ENCODE measurements around the gene TRPM3.
A peak's percentile ranks its signal among the peaks of the same experiment; 100 is the strongest.
"Not testable (repeated sequence)": the region's sequence is repeated elsewhere in the genome, so short reads cannot be mapped to it uniquely, and the experiment has no call there.

TRPM3 gene

GRCh38 chr9:70802758-70803436 is 318.5 kb downstream of the TRPM3 start:
- no peak for DNase-seq (ENCODE audit: low read depth)
- no peak overlapping the region for H3K4me3 ChIP-seq (ENCODE audit: low read depth, low read length)

- no peak overlapping the region for H3K4me3 ChIP-seq (ENCODE audit: low read depth, low read length)
- DNase-seq (ENCODE audit: low read depth): peak; percentile 67
Measured at GRCh38 chr9:70802206-70802605, 319.2 kb downstream of the TRPM3 start.

GRCh38 chr9:70801181-70801829 is 320.1 kb downstream of the TRPM3 start:
- no peak for DNase-seq (ENCODE audit: low read depth)
- H3K4me3 ChIP-seq (ENCODE audit: low read depth, low read length): no peak overlapping the region

GRCh38 chr9:70798018-70798417 is 323.4 kb downstream of the TRPM3 start:
- H3K4me3 ChIP-seq (ENCODE audit: low read depth, low read length): no peak overlapping the region
- no peak for DNase-seq (ENCODE audit: low read depth)

GRCh38 chr9:70795841-70796240 is 325.6 kb downstream of the TRPM3 start:
- no peak overlapping the region for H3K4me3 ChIP-seq (ENCODE audit: low read depth, low read length)
- DNase-seq (ENCODE audit: low read depth): no peak

GRCh38 chr9:70792796-70793195 is 328.6 kb downstream of the TRPM3 start:
- no peak for DNase-seq (ENCODE audit: low read depth)
- H3K4me3 ChIP-seq (ENCODE audit: low read depth, low read length): no peak overlapping the region

- no peak for DNase-seq (ENCODE audit: low read depth)
- H3K4me3 ChIP-seq (ENCODE audit: low read depth, low read length): no peak overlapping the region
Measured at GRCh38 chr9:70791936-70792335, 329.5 kb downstream of the TRPM3 start.

GRCh38 chr9:70789086-70789485 is 332.3 kb downstream of the TRPM3 start:
- no peak for DNase-seq (ENCODE audit: low read depth)
- no peak overlapping the region for H3K4me3 ChIP-seq (ENCODE audit: low read depth, low read length)

- DNase-seq (ENCODE audit: low read depth): no peak
- no peak overlapping the region for H3K4me3 ChIP-seq (ENCODE audit: low read depth, low read length)
Measured at GRCh38 chr9:70784456-70784855, 337.0 kb downstream of the TRPM3 start.

GRCh38 chr9:70778568-70778967 is 342.9 kb downstream of the TRPM3 start:
- no peak for DNase-seq (ENCODE audit: low read depth)
- H3K4me3 ChIP-seq (ENCODE audit: low read depth, low read length): no peak overlapping the region

- DNase-seq (ENCODE audit: low read depth): no peak
- no peak overlapping the region for H3K4me3 ChIP-seq (ENCODE audit: low read depth, low read length)
Measured at GRCh38 chr9:70773579-70773978, 347.8 kb downstream of the TRPM3 start.

GRCh38 chr9:70772601-70773000 is 348.8 kb downstream of the TRPM3 start:
- DNase-seq (ENCODE audit: low read depth): no peak
- no peak overlapping the region for H3K4me3 ChIP-seq (ENCODE audit: low read depth, low read length)

- no peak for DNase-seq (ENCODE audit: low read depth)
Measured at GRCh38 chr9:70765946-70766345, 355.5 kb downstream of the TRPM3 start.

GRCh38 chr9:70761139-70761670 is 360.2 kb downstream of the TRPM3 start:
- DNase-seq (ENCODE audit: low read depth): no peak
- H3K4me3 ChIP-seq (ENCODE audit: low read depth, low read length): no peak overlapping the region

More at GRCh38 chr9:70765946-70766345, 355.5 kb downstream of the TRPM3 start:
- H3K4me3 ChIP-seq (ENCODE audit: low read depth, low read length): no peak overlapping the region

- no peak for DNase-seq (ENCODE audit: low read depth)
Measured at GRCh38 chr9:70760228-70760627, 361.2 kb downstream of the TRPM3 start.

GRCh38 chr9:70753311-70753710 is 368.1 kb downstream of the TRPM3 start:
- no peak overlapping the region for H3K4me3 ChIP-seq (ENCODE audit: low read depth, low read length)

More at GRCh38 chr9:70760228-70760627, 361.2 kb downstream of the TRPM3 start:
- no peak overlapping the region for H3K4me3 ChIP-seq (ENCODE audit: low read depth, low read length)

GRCh38 chr9:70749066-70749465 is 372.4 kb downstream of the TRPM3 start:
- H3K4me3 ChIP-seq (ENCODE audit: low read depth, low read length): no peak overlapping the region
- DNase-seq (ENCODE audit: low read depth): no peak

More at GRCh38 chr9:70753311-70753710, 368.1 kb downstream of the TRPM3 start:
- DNase-seq (ENCODE audit: low read depth): no peak

GRCh38 chr9:70747261-70747718 is 374.1 kb downstream of the TRPM3 start:
- H3K4me3 ChIP-seq (ENCODE audit: low read depth, low read length): no peak overlapping the region
- DNase-seq (ENCODE audit: low read depth): peak; percentile 70

- H3K4me3 ChIP-seq (ENCODE audit: low read depth, low read length): no peak overlapping the region
- peak; percentile 61 for DNase-seq (ENCODE audit: low read depth)
Measured at GRCh38 chr9:70746760-70747159, 374.7 kb downstream of the TRPM3 start.

GRCh38 chr9:70746316-70746715 is 375.1 kb downstream of the TRPM3 start:
- DNase-seq (ENCODE audit: low read depth): no peak
- H3K4me3 ChIP-seq (ENCODE audit: low read depth, low read length): no peak overlapping the region

- not testable (repeated sequence) for H3K4me3 ChIP-seq (ENCODE audit: low read depth, low read length); DNase-seq (ENCODE audit: low read depth)
Measured at GRCh38 chr9:70724794-70725193, 396.6 kb downstream of the TRPM3 start.
